Activated CD4-positive, alpha-beta T cell treated with anti-CD3 and anti-CD28 coated beads for 36 hours (primary cell): ENCODE data around the gene PRKCA. TPM values are rescaled to one million over a fixed set of nuclear protein-coding genes. Genes with fewer than 3 reads are reported as not detected.

Experiments used
- ATAC-seq: fragments of 200-7000 bp; cut with Tn5 transposase; one replicate; pipeline ENCODE4 v1.10.0; 2021; ENCODE audit warnings: mild to moderate bottlenecking, moderate library complexity
- CTCF ChIA-PET: fragments of 350-600 bp; sonication (Branson Sonifier 250); formaldehyde crosslinking; loops from one replicate; lab custom pipeline; 2021; ENCODE audit warnings: antibody characterized with exemption; lab: Charles Lee
- POLR2A ChIA-PET: fragments of 350-600 bp; sonication (Branson Sonifier 250); formaldehyde crosslinking; loops from one replicate; lab custom pipeline; 2021; ENCODE audit warnings: antibody characterized with exemption, inconsistent platforms; lab: Charles Lee
- DNase-seq: peaks from one replicate; pipeline ENCODE4 v3.0.0-alpha.2; 2020
- H3K27ac Mint-ChIP-seq: one replicate; pipeline ENCODE4 v1.8.0; 2021; ENCODE audit warnings: mixed read lengths
- H3K27me3 Mint-ChIP-seq: one replicate; pipeline ENCODE4 v1.8.0; 2021; ENCODE audit warnings: mixed read lengths
- H3K36me3 Mint-ChIP-seq: one replicate; pipeline ENCODE4 v1.8.0; 2021; ENCODE audit warnings: low read depth, mixed read lengths
- H3K4me1 Mint-ChIP-seq: one replicate; pipeline ENCODE4 v1.8.0; 2021; ENCODE audit warnings: mixed read lengths
- H3K4me3 Mint-ChIP-seq: one replicate; pipeline ENCODE4 v1.8.0; 2021; ENCODE audit warnings: mild to moderate bottlenecking, moderate library complexity, mixed read lengths
- H3K9me3 Mint-ChIP-seq: one replicate; pipeline ENCODE4 v1.8.0; 2021; ENCODE audit warnings: low read depth, mixed read lengths
- intact Hi-C, 2 experiments: fragments of 100-400 bp; cut with DNase I in 1 of 2; cut with micrococcal nuclease in 1 of 2; formaldehyde crosslinking; loops; one replicate each; pipeline versions ENCODE4 v1.14.2 to v1.15.1; 2022 to 2024; cut with DNase I, micrococcal nuclease
- total RNA-seq, 2 experiments: library from RNA; stranded (reverse); gene quantifications; one replicate each; pipeline ENCODE4 v1.2.3, GENCODE V29; 2021

PRKCA gene
- total RNA-seq, 2 experiments from 2014 or later, result 73.3 to 77.0 TPM

- ATAC-seq (no peak), DNase-seq (no peak)
- intact Hi-C loops, result no loop called here
- Mint-ChIP-seq H3K27me3 (no peaks in the 10 kb centered on the region), H3K4me3 (no peak overlapping the region), H3K4me1 (peaks cover 34% of the 10 kb centered on the region), H3K36me3 (peaks cover 24% of the 10 kb centered on the region), H3K9me3 (no peaks in the 10 kb centered on the region), H3K27ac (no peak overlapping the region)
- ChIA-PET POLR2A (no interaction called here), CTCF (interaction anchor here (0.6 to 1.4 kb wide), 2 partner anchors 11 to 61 kb away, joined by 3 to 6 read pairs; no protein-coding TSS in a partner anchor)
Measured at GRCh38 chr17:66555605-66556004, 253.2 kb downstream of the PRKCA start.

- POLR2A ChIA-PET, result no interaction called here
- intact Hi-C loops, result no loop called here
- peaks cover 29% of the 10 kb centered on the region for H3K4me1 Mint-ChIP-seq
- peak; percentile 26 for ATAC-seq
- no peak overlapping the region for H3K4me3 Mint-ChIP-seq
- DNase-seq, result no peak
- no peaks in the 10 kb centered on the region for H3K9me3 Mint-ChIP-seq
- H3K27me3 Mint-ChIP-seq, result no peaks in the 10 kb centered on the region
- CTCF ChIA-PET, result interaction anchor here (0.7 to 1.5 kb wide), 3 partner anchors 9 to 223 kb away, joined by 3 to 5 read pairs (median 3); no protein-coding TSS in a partner anchor
- no peak overlapping the region for H3K27ac Mint-ChIP-seq
- peaks cover 29% of the 10 kb centered on the region for H3K36me3 Mint-ChIP-seq
Measured at GRCh38 chr17:66557200-66557599, 254.8 kb downstream of the PRKCA start.

GRCh38 chr17:66557886-66558285 is 255.5 kb downstream of the PRKCA start:
- H3K4me1 Mint-ChIP-seq, result peaks cover 29% of the 10 kb centered on the region
- intact Hi-C loops, result no loop called here
- H3K4me3 Mint-ChIP-seq, result no peak overlapping the region
- DNase-seq, result no peak
- H3K27me3 Mint-ChIP-seq, result no peaks in the 10 kb centered on the region
- ChIA-PET CTCF (interaction anchor here (0.5 to 1.5 kb wide), 4 partner anchors 9 to 260 kb away, joined by 3 to 5 read pairs (median 3); no protein-coding TSS in a partner anchor), POLR2A (no interaction called here)
- no peak for ATAC-seq
- H3K9me3 Mint-ChIP-seq, result no peaks in the 10 kb centered on the region
- no peak overlapping the region for H3K27ac Mint-ChIP-seq
- peaks cover 26% of the 10 kb centered on the region for H3K36me3 Mint-ChIP-seq

GRCh38 chr17:66560691-66561090 is 258.3 kb downstream of the PRKCA start:
- H3K9me3 Mint-ChIP-seq, result no peaks in the 10 kb centered on the region
- ATAC-seq (no peak), DNase-seq (no peak)
- intact Hi-C loops, result loop anchor here in 1 of 2 experiments (2.0 to 10.0 kb wide), 2 partner anchors 26 to 344 kb away; no protein-coding TSS in a partner anchor
- H3K27ac Mint-ChIP-seq, result no peak overlapping the region
- no peaks in the 10 kb centered on the region for H3K27me3 Mint-ChIP-seq
- peaks cover 42% of the 10 kb centered on the region for H3K4me1 Mint-ChIP-seq
- no peak overlapping the region for H3K4me3 Mint-ChIP-seq
- peaks cover 12% of the 10 kb centered on the region for H3K36me3 Mint-ChIP-seq
- ChIA-PET CTCF (no interaction called here), POLR2A (no interaction called here)

- Mint-ChIP-seq H3K27me3 (no peaks in the 10 kb centered on the region), H3K9me3 (no peaks in the 10 kb centered on the region), H3K4me3 (no peak overlapping the region), H3K27ac (no peak overlapping the region), H3K4me1 (peaks cover 44% of the 10 kb centered on the region), H3K36me3 (peaks cover 16% of the 10 kb centered on the region)
- ChIA-PET CTCF (interaction anchor here (0.6 to 0.7 kb wide), 2 partner anchors 11 to 59 kb away, joined by 4 read pairs; no protein-coding TSS in a partner anchor), POLR2A (interaction anchor here (0.5 kb wide), 1 partner anchor 14 kb away, joined by 3 read pairs; no protein-coding TSS in a partner anchor)
- DNase-seq (no peak), ATAC-seq (no peak)
- intact Hi-C loops, result loop anchor here in 1 of 2 experiments (10.0 kb wide), 1 partner anchor 343 kb away; no protein-coding TSS in a partner anchor
Measured at GRCh38 chr17:66562119-66562518, 259.7 kb downstream of the PRKCA start.

- POLR2A ChIA-PET, result no interaction called here
- DNase-seq (no peak), ATAC-seq (no peak)
- Mint-ChIP-seq H3K27me3 (no peaks in the 10 kb centered on the region), H3K27ac (peak overlapping the region; percentile 6), H3K4me1 (peaks cover 36% of the 10 kb centered on the region), H3K4me3 (no peak overlapping the region), H3K9me3 (no peaks in the 10 kb centered on the region), H3K36me3 (peaks cover 18% of the 10 kb centered on the region)
- intact Hi-C loops, result loop anchor here (5.0 to 10.0 kb wide), 5 partner anchors 107 to 340 kb away; partner anchors contain the start of gene PRKCA (in 1 of the 2)
- CTCF ChIA-PET, result interaction anchor here (0.7 to 3.3 kb wide), 4 partner anchors 12 to 364 kb away, joined by 3 to 22 read pairs (median 5); no protein-coding TSS in a partner anchor
Measured at GRCh38 chr17:66564992-66565465, 262.6 kb downstream of the PRKCA start.

GRCh38 chr17:66567234-66568170 is 265.1 kb downstream of the PRKCA start:
- POLR2A ChIA-PET, result interaction anchor here (0.6 kb wide), 1 partner anchor 170 kb away, joined by 4 read pairs; no protein-coding TSS in a partner anchor
- Mint-ChIP-seq H3K27ac (peak overlapping the region; percentile 31), H3K36me3 (peaks cover 10% of the 10 kb centered on the region), H3K4me3 (no peak overlapping the region), H3K9me3 (no peaks in the 10 kb centered on the region), H3K4me1 (peaks cover 40% of the 10 kb centered on the region), H3K27me3 (no peaks in the 10 kb centered on the region)
- DNase-seq (peak; percentile 90), ATAC-seq (peak; percentile 88)
- CTCF ChIA-PET, result interaction anchor here (0.5 to 3.3 kb wide), 32 partner anchors 9 to 366 kb away, joined by 3 to 22 read pairs (median 4); no protein-coding TSS in a partner anchor
- intact Hi-C loops, result loop anchor here (1.0 to 10.0 kb wide), 11 partner anchors 101 to 367 kb away; partner anchors contain the start of gene PRKCA (in 1 of the 2)

- CTCF ChIA-PET, result interaction anchor here (0.9 kb wide), 1 partner anchor 10 kb away, joined by 3 read pairs; no protein-coding TSS in a partner anchor
- POLR2A ChIA-PET, result no interaction called here
- H3K9me3 Mint-ChIP-seq, result no peaks in the 10 kb centered on the region
- DNase-seq (no peak), ATAC-seq (no peak)
- H3K36me3 Mint-ChIP-seq, result peaks cover 10% of the 10 kb centered on the region
- intact Hi-C loops, result loop anchor here (5.0 to 10.0 kb wide), 5 partner anchors 103 to 335 kb away; partner anchors contain the start of gene PRKCA (in 1 of the 2)
- H3K27me3 Mint-ChIP-seq, result no peaks in the 10 kb centered on the region
- H3K4me1 Mint-ChIP-seq, result peaks cover 41% of the 10 kb centered on the region
- no peak overlapping the region for H3K27ac Mint-ChIP-seq
- no peak overlapping the region for H3K4me3 Mint-ChIP-seq
Measured at GRCh38 chr17:66569572-66569971, 267.2 kb downstream of the PRKCA start.

- peaks cover 12% of the 10 kb centered on the region for H3K36me3 Mint-ChIP-seq
- intact Hi-C loops, result no loop called here
- H3K27ac Mint-ChIP-seq, result no peak overlapping the region
Measured at GRCh38 chr17:66570447-66571195, 268.2 kb downstream of the PRKCA start.

GRCh38 chr17:66571745-66572144 is 269.3 kb downstream of the PRKCA start:
- Mint-ChIP-seq H3K9me3 (no peaks in the 10 kb centered on the region), H3K36me3 (peaks cover 11% of the 10 kb centered on the region), H3K27me3 (no peaks in the 10 kb centered on the region), H3K4me1 (peaks cover 25% of the 10 kb centered on the region), H3K4me3 (no peak overlapping the region), H3K27ac (no peak overlapping the region)
- ChIA-PET POLR2A (no interaction called here), CTCF (no interaction called here)
- intact Hi-C loops, result loop anchor here in 1 of 2 experiments (2.0 kb wide), 1 partner anchor 25 kb away; no protein-coding TSS in a partner anchor
- DNase-seq (no peak), ATAC-seq (no peak)

More at GRCh38 chr17:66570447-66571195, 268.2 kb downstream of the PRKCA start:
- Mint-ChIP-seq H3K4me3 (no peak overlapping the region), H3K27me3 (no peaks in the 10 kb centered on the region), H3K4me1 (peaks cover 32% of the 10 kb centered on the region), H3K9me3 (no peaks in the 10 kb centered on the region)
- DNase-seq (no peak), ATAC-seq (no peak)
- ChIA-PET POLR2A (interaction anchor here (0.6 kb wide), 1 partner anchor 83 kb away, joined by 4 read pairs; no protein-coding TSS in a partner anchor), CTCF (interaction anchor here (0.9 kb wide), 1 partner anchor 11 kb away, joined by 3 read pairs; no protein-coding TSS in a partner anchor)
